GM23338 (cell line): ENCODE data around the gene S100A1. TPM values are rescaled to one million over a fixed set of nuclear protein-coding genes. Genes with fewer than 3 reads are reported as not detected.

Experiments
- ATAC-seq: fragments of 200-7000 bp; cut with Tn5 transposase; 3 replicates; pipeline ENCODE4 v1.9.1; 2020
- DNase-seq: peaks from one replicate; pipeline ENCODE4 v3.0.0-alpha.2; 2015; ENCODE audit warnings: low spot score
- H2AFZ ChIP-seq: fragments of 200-600 bp; sonication (generic); 2 replicates; pipeline ENCODE4 v1.8.0; 2016; ENCODE audit warnings: antibody characterized with exemption, mild to moderate bottlenecking, moderate library complexity
- H3F3A ChIP-seq: fragments of 200-600 bp; sonication (generic); replicated peaks from 2 replicates; pipeline ENCODE4 v1.8.0; 2017; ENCODE audit warnings: antibody characterized with exemption, mixed run types, low read depth
- H3K27ac ChIP-seq: fragments of 200-600 bp; sonication (generic); 2 replicates; pipeline ENCODE4 v1.6.1; 2016; ENCODE audit warnings: low read depth
- H3K27me3 ChIP-seq: fragments of 200-600 bp; sonication (generic); 2 replicates; pipeline ENCODE4 v1.8.0; 2016; ENCODE audit warnings: mild to moderate bottlenecking, mixed run types, moderate library complexity; ENCODE audit not compliant: insufficient read depth
- H3K36me3 ChIP-seq: fragments of 200-600 bp; sonication (generic); 2 replicates; pipeline ENCODE4 v1.8.0; 2016; ENCODE audit warnings: mild to moderate bottlenecking; ENCODE audit not compliant: insufficient read depth
- H3K4me1 ChIP-seq: fragments of 200-600 bp; sonication (generic); 2 replicates; pipeline ENCODE4 v1.8.0; 2016; ENCODE audit warnings: mild to moderate bottlenecking, moderate library complexity; ENCODE audit not compliant: insufficient read depth
- H3K4me2 ChIP-seq: fragments of 200-600 bp; sonication (generic); 2 replicates; pipeline ENCODE4 v1.7.1; 2017; ENCODE audit warnings: mixed run types
- H3K4me3 ChIP-seq: fragments of 200-600 bp; sonication (generic); 2 replicates; pipeline ENCODE4 v1.6.1; 2016; ENCODE audit warnings: mixed run types
- H3K79me2 ChIP-seq: fragments of 200-600 bp; sonication (generic); replicated peaks from 2 replicates; pipeline ENCODE4 v1.8.0; 2017; ENCODE audit warnings: mild to moderate bottlenecking; ENCODE audit not compliant: insufficient read depth
- H3K9me2 ChIP-seq: fragments of 200-600 bp; sonication (generic); 2 replicates; pipeline ENCODE4 v1.8.0; 2017; ENCODE audit not compliant: insufficient read depth
- H4K20me1 ChIP-seq: fragments of 200-600 bp; sonication (generic); replicated peaks from 2 replicates; pipeline ENCODE4 v1.8.0; 2017; ENCODE audit warnings: mild to moderate bottlenecking; ENCODE audit not compliant: insufficient read depth
- H3K27ac Mint-ChIP-seq: 2 replicates; pipeline ENCODE4 v1.8.0; 2020; ENCODE audit warnings: inconsistent platforms, mild to moderate bottlenecking, moderate library complexity, mixed read lengths
- H3K27me3 Mint-ChIP-seq: 3 replicates; pipeline ENCODE4 v1.8.0; 2022; ENCODE audit warnings: low read depth, mild to moderate bottlenecking, moderate library complexity, mixed read lengths, inconsistent platforms; ENCODE audit not compliant: insufficient read depth, poor library complexity
- H3K36me3 Mint-ChIP-seq: 3 replicates; pipeline ENCODE4 v1.8.0; 2021; ENCODE audit warnings: low read depth, mild to moderate bottlenecking, inconsistent platforms, moderate library complexity, mixed read lengths
- H3K4me1 Mint-ChIP-seq: 3 replicates; pipeline ENCODE4 v1.8.0; 2020; ENCODE audit warnings: mild to moderate bottlenecking, inconsistent platforms, mixed read lengths
- H3K4me3 Mint-ChIP-seq: 3 replicates; pipeline ENCODE4 v1.8.0; 2021; ENCODE audit warnings: moderate library complexity, mild to moderate bottlenecking, inconsistent platforms, mixed read lengths
- H3K9me3 Mint-ChIP-seq: 3 replicates; pipeline ENCODE4 v1.8.0; 2020; ENCODE audit warnings: moderate library complexity, mild to moderate bottlenecking, inconsistent platforms, mixed read lengths
- CREB1 ChIP-seq: fragments of 250-450 bp; sonication (Bioruptor Pico); IDR thresholded peaks from 2 replicates; pipeline ENCODE4 v1.5.0; 2020; ENCODE audit warnings: low read depth, mild to moderate bottlenecking, moderate library complexity
- EZH2 ChIP-seq: fragments of 200-600 bp; sonication (generic); IDR thresholded peaks from one replicate; pipeline ENCODE4 v1.8.0; 2017; ENCODE audit warnings: antibody characterized with exemption, mild to moderate bottlenecking, low read depth; ENCODE audit not compliant: unreplicated experiment
- EZH2phosphoT487 ChIP-seq: fragments of 200-600 bp; sonication (generic); IDR thresholded peaks from one replicate; pipeline ENCODE4 v1.8.1; 2018; ENCODE audit warnings: antibody characterized with exemption; ENCODE audit not compliant: unreplicated experiment
- JUNB ChIP-seq: IDR thresholded peaks from one replicate; pipeline ENCODE4 v1.6.1; 2016; ENCODE audit warnings: antibody characterized with exemption; ENCODE audit not compliant: unreplicated experiment
- NANOG ChIP-seq: IDR thresholded peaks from 2 replicates; pipeline ENCODE4 v1.6.1; 2016; ENCODE audit warnings: antibody characterized with exemption, borderline replicate concordance
- POLR2AphosphoS5 ChIP-seq: IDR thresholded peaks from 2 replicates; pipeline ENCODE4 v1.6.1; 2016; ENCODE audit warnings: antibody characterized with exemption, low read depth
- REST ChIP-seq: IDR thresholded peaks from one replicate; pipeline ENCODE4 v1.6.1; 2018; ENCODE audit warnings: antibody characterized with exemption; ENCODE audit not compliant: unreplicated experiment
- STAT1 ChIP-seq: IDR thresholded peaks from one replicate; pipeline ENCODE4 v1.6.1; 2016; ENCODE audit warnings: antibody characterized with exemption; ENCODE audit not compliant: unreplicated experiment
- ZNF114 ChIP-seq: fragments of 250-450 bp; sonication (Bioruptor Pico); IDR thresholded peaks from 2 replicates; pipeline ENCODE4 v1.5.0; 2020; ENCODE audit warnings: mild to moderate bottlenecking, moderate library complexity
- ZNF331 ChIP-seq: fragments of 250-450 bp; sonication (Bioruptor Pico); IDR thresholded peaks from 2 replicates; pipeline ENCODE4 v1.5.0; 2020; ENCODE audit warnings: low read depth, mild to moderate bottlenecking, moderate library complexity
- ZNF462 ChIP-seq: fragments of 250-450 bp; sonication (Bioruptor Pico); IDR thresholded peaks from 2 replicates; pipeline ENCODE4 v1.5.0; 2020; ENCODE audit warnings: mild to moderate bottlenecking, moderate library complexity
- polyA plus RNA-seq: library from polyadenylated mRNA; unstranded; fragments of >200 nt; fragmentation: Nextera tagmentation; extraction: Ambion mirVana; gene quantifications from 2 replicates; pipeline ENCODE4 v1.2.1, GENCODE V29; 2016
- total RNA-seq: library from RNA; depleted of rRNA; stranded (reverse); fragments of >200 nt; shearing (Covaris generic); gene quantifications from 2 replicates; pipeline ENCODE4 v1.2.3, GENCODE V29; 2014
- TF ChIP-seq, protein P1 (sequence below), 2 experiments: fragments of 200-600 bp in 1 of 2; sonication (generic) in 1 of 2; conservative IDR thresholded peaks; 2 replicates each; pipeline versions ENCODE4 v1.5.1 to v1.6.1; 2016 to 2017; ENCODE audit warnings: antibody characterized with exemption in 2 of 2, low read depth in 2 of 2, mild to moderate bottlenecking in 2 of 2, moderate library complexity in 1 of 2
- TF ChIP-seq, protein P2 (sequence below): IDR thresholded peaks from 2 replicates; pipeline ENCODE4 v1.6.1; 2016; ENCODE audit warnings: antibody characterized with exemption

S100A1 gene
- total and polyA plus RNA-seq, 2 experiments from 2014 or later: 0.13 to 0.66 TPM

DNA sequence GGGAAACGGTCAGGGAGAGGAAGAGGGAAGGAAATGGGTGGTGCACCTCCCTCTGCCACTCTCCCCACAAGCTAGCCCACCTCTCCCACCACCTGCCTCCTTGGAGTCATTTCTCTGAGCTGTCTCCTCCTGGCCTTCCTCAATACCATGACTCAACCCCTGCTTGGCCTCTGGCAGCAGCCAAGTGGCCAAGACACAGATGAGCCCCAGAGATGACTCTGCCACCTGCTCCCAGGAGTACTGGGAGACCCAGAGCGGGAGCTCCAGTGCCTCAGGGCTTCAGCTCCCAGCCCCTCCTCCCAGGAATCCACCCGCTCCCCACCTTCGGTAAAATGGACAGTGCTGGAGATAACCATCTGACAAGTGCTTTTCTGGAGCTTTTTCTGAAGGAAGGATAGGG is 17.9 kb upstream of the S100A1 start:
- H3K4me1 Mint-ChIP-seq: peaks cover 52% of the 10 kb centered on the region
- H3K27ac Mint-ChIP-seq: no peak overlapping the region
- TF ChIP-seq ZNF114 (CRISPR knock-in tag) (no peak), STAT1 (no peak), ZNF331 (CRISPR knock-in tag) (no peak), JUNB (no peak), CREB1 (CRISPR knock-in tag) (no peak), NANOG (no peak), POLR2AphosphoS5 (no peak), ZNF462 (CRISPR knock-in tag) (no peak), REST (no peak), EZH2phosphoT487 (no peak), EZH2 (no peak)
- TF ChIP-seq, protein P1, sequence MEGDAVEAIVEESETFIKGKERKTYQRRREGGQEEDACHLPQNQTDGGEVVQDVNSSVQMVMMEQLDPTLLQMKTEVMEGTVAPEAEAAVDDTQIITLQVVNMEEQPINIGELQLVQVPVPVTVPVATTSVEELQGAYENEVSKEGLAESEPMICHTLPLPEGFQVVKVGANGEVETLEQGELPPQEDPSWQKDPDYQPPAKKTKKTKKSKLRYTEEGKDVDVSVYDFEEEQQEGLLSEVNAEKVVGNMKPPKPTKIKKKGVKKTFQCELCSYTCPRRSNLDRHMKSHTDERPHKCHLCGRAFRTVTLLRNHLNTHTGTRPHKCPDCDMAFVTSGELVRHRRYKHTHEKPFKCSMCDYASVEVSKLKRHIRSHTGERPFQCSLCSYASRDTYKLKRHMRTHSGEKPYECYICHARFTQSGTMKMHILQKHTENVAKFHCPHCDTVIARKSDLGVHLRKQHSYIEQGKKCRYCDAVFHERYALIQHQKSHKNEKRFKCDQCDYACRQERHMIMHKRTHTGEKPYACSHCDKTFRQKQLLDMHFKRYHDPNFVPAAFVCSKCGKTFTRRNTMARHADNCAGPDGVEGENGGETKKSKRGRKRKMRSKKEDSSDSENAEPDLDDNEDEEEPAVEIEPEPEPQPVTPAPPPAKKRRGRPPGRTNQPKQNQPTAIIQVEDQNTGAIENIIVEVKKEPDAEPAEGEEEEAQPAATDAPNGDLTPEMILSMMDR (conservative IDR thresholded peaks at IDR 0.05; ENCODE audit: low read depth in 2 of 2): no peak
- TF ChIP-seq, protein P2, sequence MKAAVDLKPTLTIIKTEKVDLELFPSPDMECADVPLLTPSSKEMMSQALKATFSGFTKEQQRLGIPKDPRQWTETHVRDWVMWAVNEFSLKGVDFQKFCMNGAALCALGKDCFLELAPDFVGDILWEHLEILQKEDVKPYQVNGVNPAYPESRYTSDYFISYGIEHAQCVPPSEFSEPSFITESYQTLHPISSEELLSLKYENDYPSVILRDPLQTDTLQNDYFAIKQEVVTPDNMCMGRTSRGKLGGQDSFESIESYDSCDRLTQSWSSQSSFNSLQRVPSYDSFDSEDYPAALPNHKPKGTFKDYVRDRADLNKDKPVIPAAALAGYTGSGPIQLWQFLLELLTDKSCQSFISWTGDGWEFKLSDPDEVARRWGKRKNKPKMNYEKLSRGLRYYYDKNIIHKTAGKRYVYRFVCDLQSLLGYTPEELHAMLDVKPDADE: no peak
- H3K4me3 ChIP-seq: no peak overlapping the region
- no peaks in the 10 kb centered on the region for H4K20me1 ChIP-seq
- H3K36me3 ChIP-seq: no peaks in the 10 kb centered on the region
- no peaks in the 10 kb centered on the region; the same call in 1 of the 2 replicates for H3F3A ChIP-seq
- H3K27ac ChIP-seq: no peak overlapping the region
- no peaks in the 10 kb centered on the region for H3K79me2 ChIP-seq
- H3K4me2 ChIP-seq: no peak overlapping the region
- peaks cover 43% of the 10 kb centered on the region for H3K4me1 ChIP-seq
- H3K27me3 Mint-ChIP-seq: peaks cover 13% of the 10 kb centered on the region
- H3K36me3 Mint-ChIP-seq: no peaks in the 10 kb centered on the region; the same call in 1 of the 3 replicates
- no peak for DNase-seq
- H3K27me3 ChIP-seq: no peaks in the 10 kb centered on the region
- no peak for ATAC-seq
- H3K9me2 ChIP-seq: no peaks in the 10 kb centered on the region
- no peaks in the 10 kb centered on the region for H3K9me3 Mint-ChIP-seq
- H3K4me3 Mint-ChIP-seq: no peak overlapping the region
- no peak overlapping the region for H2AFZ ChIP-seq
